ENCODE data around the gene MTCL3.

MTCL3 gene

GRCh38 chr6:127518710-127519468 lies at the start of gene MTCL3:
TSS of gene MTCL3 (minus strand) at chr6:127519335.
- ATAC-seq (no peak), DNase-seq (peak in 1 of 2 donors; percentile 9)
- intact Hi-C loops (cut with DNase I, micrococcal nuclease), result loop anchor here in 1 of 2 donors (5.0 kb wide), 1 partner anchor 52 kb away; no protein-coding TSS in a partner anchor

GRCh38 chr6:127567476-127567875 lies 48.3 kb upstream of the MTCL3 start:
- DNase-seq, result no peak
- ATAC-seq, result no peak
- intact Hi-C loops (cut with DNase I, micrococcal nuclease), result no loop called here

- intact Hi-C loops (cut with DNase I, micrococcal nuclease), result no loop called here
- DNase-seq, result no peak
- no peak for ATAC-seq
These were observed 47.5 kb upstream of the MTCL3 start for GRCh38 chr6:127566651-127567050.

GRCh38 chr6:127566119-127566518 lies 47.0 kb upstream of the MTCL3 start:
- intact Hi-C loops (cut with DNase I, micrococcal nuclease), result no loop called here
- ATAC-seq (no peak), DNase-seq (no peak)

GRCh38 chr6:127564761-127565160 lies 45.6 kb upstream of the MTCL3 start:
- ATAC-seq (no peak), DNase-seq (no peak)
- intact Hi-C loops (cut with DNase I, micrococcal nuclease), result no loop called here

GRCh38 chr6:127561660-127562059 lies 42.5 kb upstream of the MTCL3 start:
- intact Hi-C loops (cut with DNase I, micrococcal nuclease), result no loop called here
- ATAC-seq (no peak), DNase-seq (no peak)

GRCh38 chr6:127554435-127555006 lies 35.4 kb upstream of the MTCL3 start:
- no peak for ATAC-seq
- intact Hi-C loops (cut with DNase I, micrococcal nuclease), result no loop called here
- DNase-seq, result no peak

GRCh38 chr6:127550403-127550802 lies 31.3 kb upstream of the MTCL3 start:
- intact Hi-C loops (cut with DNase I, micrococcal nuclease), result no loop called here
- ATAC-seq (no peak), DNase-seq (no peak)

GRCh38 chr6:127547904-127548649 lies 28.9 kb upstream of the MTCL3 start:
- intact Hi-C loops (cut with DNase I, micrococcal nuclease), result no loop called here
- ATAC-seq, result no peak
- DNase-seq, result no peak

- DNase-seq (no peak), ATAC-seq (no peak)
- intact Hi-C loops (cut with DNase I, micrococcal nuclease), result no loop called here
These were observed 28.1 kb upstream of the MTCL3 start for GRCh38 chr6:127547215-127547614.

- no peak for ATAC-seq
- DNase-seq, result no peak
- intact Hi-C loops (cut with DNase I, micrococcal nuclease), result loop anchor here in 1 of 2 donors (5.0 to 10.0 kb wide), 2 partner anchors 77 to 234 kb away; no protein-coding TSS in a partner anchor
These were observed 20.1 kb upstream of the MTCL3 start for GRCh38 chr6:127539272-127539671.

GRCh38 chr6:127538750-127539264 lies 19.7 kb upstream of the MTCL3 start:
- no peak for DNase-seq
- ATAC-seq, result no peak
- intact Hi-C loops (cut with DNase I, micrococcal nuclease), result loop anchor here in 1 of 2 donors (5.0 to 10.0 kb wide), 2 partner anchors 77 to 234 kb away; no protein-coding TSS in a partner anchor

GRCh38 chr6:127533736-127534135 lies 14.6 kb upstream of the MTCL3 start:
- no peak for DNase-seq
- ATAC-seq, result no peak
- intact Hi-C loops (cut with DNase I, micrococcal nuclease), result loop anchor here in 1 of 2 donors (10.0 kb wide), 1 partner anchor 229 kb away; no protein-coding TSS in a partner anchor

GRCh38 chr6:127533011-127533410 lies 13.9 kb upstream of the MTCL3 start:
- no peak for DNase-seq
- ATAC-seq, result no peak
- intact Hi-C loops (cut with DNase I, micrococcal nuclease), result loop anchor here in 1 of 2 donors (10.0 kb wide), 1 partner anchor 228 kb away; no protein-coding TSS in a partner anchor

GRCh38 chr6:127522714-127523113 lies 3.6 kb upstream of the MTCL3 start:
- DNase-seq (no peak), ATAC-seq (no peak)
- intact Hi-C loops (cut with DNase I, micrococcal nuclease), result no loop called here

- ATAC-seq, result no peak
- intact Hi-C loops (cut with DNase I, micrococcal nuclease), result no loop called here
These were observed 931 bp upstream of the MTCL3 start for GRCh38 chr6:127520066-127520465.

GRCh38 chr6:127519469-127519785 lies 292 bp upstream of the MTCL3 start:
- DNase-seq (no peak), ATAC-seq (no peak)
- intact Hi-C loops (cut with DNase I, micrococcal nuclease), result loop anchor here in 1 of 2 donors (5.0 kb wide), 1 partner anchor 52 kb away; no protein-coding TSS in a partner anchor

More at GRCh38 chr6:127520066-127520465, 931 bp upstream of the MTCL3 start:
- no peak for DNase-seq

- intact Hi-C loops (cut with DNase I, micrococcal nuclease), result loop anchor here in 1 of 2 donors (5.0 kb wide), 1 partner anchor 51 kb away; no protein-coding TSS in a partner anchor
- no peak for ATAC-seq
- no peak for DNase-seq
These were observed 885 bp downstream of the MTCL3 start for GRCh38 chr6:127518191-127518709.

- intact Hi-C loops (cut with DNase I, micrococcal nuclease), result loop anchor here in 1 of 2 donors (5.0 kb wide), 1 partner anchor 50 kb away; no protein-coding TSS in a partner anchor
- no peak for DNase-seq
- no peak for ATAC-seq
These were observed 1.4 kb downstream of the MTCL3 start for GRCh38 chr6:127517693-127518092.
